Muscle layer of duodenum (tissue), 2 donors: ENCODE results near the gene OR5AP2.
"Not testable (repeated sequence)": the region's sequence is repeated elsewhere in the genome, so short reads cannot be mapped to it uniquely, and the experiment has no call there.

Source experiments
- H3K27ac ChIP-seq: one replicate; pipeline ENCODE4 v1.7.0; 2013; ENCODE audit warnings: mild to moderate bottlenecking, low read length
- H3K27me3 ChIP-seq: one replicate; pipeline ENCODE4 v1.7.0; 2013; ENCODE audit warnings: low read depth, mild to moderate bottlenecking, control low read depth, low read length
- H3K36me3 ChIP-seq, 2 donors: one replicate each; pipeline ENCODE4 v1.7.0; 2013; ENCODE audit warnings: low read length in 2 of 2, control low read depth in 1 of 2, mild to moderate bottlenecking in 1 of 2; ENCODE audit not compliant: insufficient read depth in 2 of 2, control insufficient read depth in 1 of 2
- H3K4me1 ChIP-seq, 2 donors: one replicate each; pipeline ENCODE4 v1.7.0; 2013; ENCODE audit warnings: low read length in 2 of 2, mild to moderate bottlenecking in 2 of 2, control low read depth in 1 of 2, moderate library complexity in 1 of 2; ENCODE audit not compliant: insufficient read depth in 2 of 2, control insufficient read depth in 1 of 2
- H3K4me3 ChIP-seq, 2 donors: one replicate each; pipeline ENCODE4 v1.7.0; 2013; ENCODE audit warnings: low read length in 2 of 2, low read depth in 1 of 2, mild to moderate bottlenecking in 1 of 2
- H3K9me3 ChIP-seq, 2 donors: one replicate each; pipeline ENCODE4 v1.7.0; 2013; ENCODE audit warnings: low read length in 2 of 2, control low read depth in 1 of 2, mild to moderate bottlenecking in 1 of 2; ENCODE audit not compliant: control insufficient read depth in 1 of 2
- donor health status: healthy.

The OR5AP2 gene

DNA sequence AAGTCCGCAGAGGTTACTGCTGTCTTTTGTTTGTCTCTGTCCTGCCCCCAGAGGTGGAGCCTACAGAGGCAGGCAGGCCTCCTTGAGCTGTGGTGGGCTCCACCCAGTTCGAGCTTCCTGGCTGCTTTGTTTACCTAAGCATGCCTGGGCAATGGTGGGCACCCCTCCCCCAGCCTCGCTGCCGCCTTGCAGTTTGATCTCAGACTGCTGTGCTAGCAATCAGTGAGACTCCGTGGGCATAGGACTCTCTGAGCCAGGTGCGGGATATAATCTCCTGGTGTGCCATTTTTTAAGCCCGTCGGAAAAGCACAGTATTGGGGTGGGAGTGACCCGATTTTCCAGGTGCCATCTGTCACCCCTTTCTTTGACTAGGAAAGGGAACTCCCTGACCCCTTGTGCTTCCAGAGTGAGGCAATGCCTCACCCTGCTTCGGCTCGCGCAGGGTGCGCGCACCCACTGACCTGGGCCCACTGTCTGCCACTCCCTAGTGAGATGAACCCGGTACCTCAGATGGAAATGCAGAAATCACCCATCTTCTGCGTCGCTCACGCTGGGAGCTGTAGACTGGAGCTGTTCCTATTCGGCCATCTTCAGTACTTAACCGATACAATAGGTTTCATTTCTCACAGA lies 50.0 kb downstream of the OR5AP2 start:
- H3K4me1 ChIP-seq, H3K36me3 ChIP-seq, H3K27ac ChIP-seq, H3K9me3 ChIP-seq, H3K27me3 ChIP-seq, H3K4me3 ChIP-seq: not testable (repeated sequence)
